Testis (tissue), 3 donors: Measurements from ENCODE around the gene ARL9. TPM values are rescaled to one million over a fixed set of nuclear protein-coding genes. Genes with fewer than 3 reads are reported as not detected.
"Not testable (repeated sequence)": the region's sequence is repeated elsewhere in the genome, so short reads cannot be mapped to it uniquely, and the experiment has no call there.

Source experiments
- DNase-seq: peaks from one replicate; pipeline ENCODE4 v3.0.0-alpha.2; 2019
- H3K27ac ChIP-seq, 2 donors: fragments of 200-600 bp; sonication (generic); one replicate each; pipeline ENCODE4 v1.5.1; 2019
- H3K27me3 ChIP-seq: fragments of 200-600 bp; sonication (generic); one replicate; pipeline ENCODE4 v1.5.1; 2019
- H3K36me3 ChIP-seq: fragments of 200-600 bp; sonication (generic); one replicate; pipeline ENCODE4 v1.5.1; 2017; ENCODE audit warnings: low read depth; ENCODE audit errors: missing control alignments
- H3K4me1 ChIP-seq: fragments of 200-600 bp; sonication (generic); one replicate; pipeline ENCODE4 v1.5.1; 2019
- H3K4me3 ChIP-seq, 2 donors: fragments of 200-600 bp; sonication (generic); one replicate each; pipeline ENCODE4 v1.5.1; 2017 to 2019
- H3K9me3 ChIP-seq: fragments of 200-600 bp; sonication (generic); one replicate; pipeline ENCODE4 v1.5.1; 2017
- POLR2A ChIP-seq: fragments of 450-650 bp; IDR thresholded peaks from one replicate; pipeline ENCODE4 v1.6.1; 2017; ENCODE audit warnings: antibody characterized with exemption, mild to moderate bottlenecking, moderate library complexity
- WGBS, 2 donors: methylation state at CpG; one replicate each; pipeline ENCODE4 v1.1.5; 2018; 5-methylcytosine and 5-hydroxymethylcytosine counted together
- intact Hi-C: fragments of 100-400 bp; cut with DNase I; formaldehyde crosslinking; loops from one replicate; pipeline ENCODE4 v1.15.1; 2023; ENCODE audit warnings: low total_unique reads
- polyA plus RNA-seq: library from polyadenylated mRNA; stranded (reverse); fragments of 350-450 nt; fragmentation: Illumina TruSeq; extraction: RNeasy Lipid Tissue Mini Kit (QIAGEN cat#74804); gene quantifications from one replicate; pipeline ENCODE4 v1.2.3, GENCODE V29; 2014; ENCODE audit warnings: low read depth, low replicate concordance; ENCODE audit not compliant: insufficient read depth
- total RNA-seq, 2 donors: library from RNA; depleted of rRNA; stranded (reverse); fragments of >200 nt; gene quantifications; one replicate each; pipeline ENCODE4 v1.2.3, GENCODE V29; 2016
- TF ChIP-seq, protein P1 (sequence below), 3 experiments: fragments of 450-650 bp in 2 of 3; fragments of 200-600 bp in 1 of 3; sonication (generic) in 1 of 3; IDR thresholded peaks; one replicate each; pipeline ENCODE4 v1.5.1; 2016 to 2019; ENCODE audit warnings: antibody characterized with exemption in 3 of 3, mild to moderate bottlenecking in 2 of 3, moderate library complexity in 1 of 3

ARL9 gene
- total and polyA plus RNA-seq, 3 donors from 2014 or later = 1.3 to 5.9 (median 4.7) TPM

DNA sequence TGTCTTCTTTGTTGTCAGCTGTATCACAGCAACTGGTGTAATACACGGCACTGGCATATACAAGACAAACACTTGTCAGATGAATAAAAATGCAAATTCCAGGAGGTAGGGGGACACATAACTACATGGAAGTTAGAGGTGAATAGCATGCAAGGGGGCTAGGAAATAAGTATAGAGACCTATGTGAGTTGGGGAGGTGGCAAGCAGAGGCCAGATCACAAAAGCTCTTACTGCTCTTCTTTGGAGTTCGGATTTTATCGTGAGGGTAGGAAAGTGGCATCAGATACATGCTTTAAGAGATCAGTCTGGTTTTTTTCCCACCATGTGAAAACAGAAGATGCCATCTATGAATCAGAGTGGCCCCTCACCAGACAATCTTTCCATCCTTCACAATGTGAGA lies 41.0 kb upstream of the ARL9 start:
- TF ChIP-seq, protein P1, sequence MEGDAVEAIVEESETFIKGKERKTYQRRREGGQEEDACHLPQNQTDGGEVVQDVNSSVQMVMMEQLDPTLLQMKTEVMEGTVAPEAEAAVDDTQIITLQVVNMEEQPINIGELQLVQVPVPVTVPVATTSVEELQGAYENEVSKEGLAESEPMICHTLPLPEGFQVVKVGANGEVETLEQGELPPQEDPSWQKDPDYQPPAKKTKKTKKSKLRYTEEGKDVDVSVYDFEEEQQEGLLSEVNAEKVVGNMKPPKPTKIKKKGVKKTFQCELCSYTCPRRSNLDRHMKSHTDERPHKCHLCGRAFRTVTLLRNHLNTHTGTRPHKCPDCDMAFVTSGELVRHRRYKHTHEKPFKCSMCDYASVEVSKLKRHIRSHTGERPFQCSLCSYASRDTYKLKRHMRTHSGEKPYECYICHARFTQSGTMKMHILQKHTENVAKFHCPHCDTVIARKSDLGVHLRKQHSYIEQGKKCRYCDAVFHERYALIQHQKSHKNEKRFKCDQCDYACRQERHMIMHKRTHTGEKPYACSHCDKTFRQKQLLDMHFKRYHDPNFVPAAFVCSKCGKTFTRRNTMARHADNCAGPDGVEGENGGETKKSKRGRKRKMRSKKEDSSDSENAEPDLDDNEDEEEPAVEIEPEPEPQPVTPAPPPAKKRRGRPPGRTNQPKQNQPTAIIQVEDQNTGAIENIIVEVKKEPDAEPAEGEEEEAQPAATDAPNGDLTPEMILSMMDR (IDR thresholded peaks at IDR 0.05) = no peak
- TF ChIP-seq POLR2A = no peak
- Histone ChIP-seq H3K27ac (no peak overlapping the region), H3K9me3 (no peaks in the 10 kb centered on the region), H3K27me3 (no peaks in the 10 kb centered on the region), H3K36me3 (no peaks in the 10 kb centered on the region), H3K4me1 (peaks cover 20% of the 10 kb centered on the region), H3K4me3 (no peak overlapping the region)
- no peak for DNase-seq
- intact Hi-C loops = no loop called here
- WGBS, 2 donors = 75 to 78% methylated on average over 3 of the region's 3 CpGs

DNA sequence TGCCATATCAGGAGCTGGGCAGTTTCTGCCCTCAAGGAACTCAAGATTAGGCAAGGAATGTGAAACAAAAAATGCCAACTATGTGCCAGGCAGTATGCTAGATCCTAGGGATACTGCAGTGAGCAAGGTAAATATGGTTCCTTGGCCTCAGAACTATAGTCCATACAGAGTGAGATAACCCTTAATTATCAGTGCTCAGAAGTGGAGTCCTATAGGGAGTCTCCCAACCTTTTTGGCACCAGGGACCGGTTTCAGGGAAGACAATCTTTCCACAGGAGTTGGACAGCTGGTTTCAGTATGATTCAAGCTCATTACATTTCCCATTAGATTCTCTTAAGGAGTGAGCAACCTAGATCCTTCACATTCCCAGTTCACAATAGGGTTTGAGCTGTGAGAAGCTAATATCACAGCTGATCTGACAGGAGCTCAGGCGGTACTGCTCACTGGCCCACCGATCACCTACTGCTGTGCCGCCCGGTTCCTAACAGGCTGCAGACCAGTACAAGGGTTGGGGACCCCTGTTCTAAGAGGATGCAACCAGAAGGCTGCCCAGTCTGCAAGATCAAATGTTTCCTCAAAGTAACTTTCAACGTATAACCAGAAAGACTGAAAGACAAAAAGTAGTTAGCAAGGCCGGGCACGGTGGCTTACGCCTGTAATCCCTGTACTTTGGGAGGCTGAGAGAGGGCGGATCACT lies 39.8 kb upstream of the ARL9 start:
- no peak for DNase-seq
- TF ChIP-seq, protein P1 (IDR thresholded peaks at IDR 0.05) = no peak
- no peak for TF ChIP-seq POLR2A
- Histone ChIP-seq H3K36me3 (no peaks in the 10 kb centered on the region), H3K4me1 (peaks cover 20% of the 10 kb centered on the region), H3K4me3 (peak overlapping the region in 1 of 2 donors; percentile 100), H3K27me3 (no peaks in the 10 kb centered on the region), H3K27ac (no peak overlapping the region), H3K9me3 (no peaks in the 10 kb centered on the region)
- intact Hi-C loops = no loop called here
- 49 to 56% methylated on average over 10 of the region's 10 CpGs for WGBS, 2 donors

- peak overlapping the region; percentile 93 to 94 for H3K27ac ChIP-seq
- H3K4me3 ChIP-seq = peak overlapping the region; percentile 100
- H3K36me3 ChIP-seq, H3K9me3 ChIP-seq, intact Hi-C loops, DNase-seq, H3K27me3 ChIP-seq: not testable (repeated sequence)
- 10% methylated on average over 8 of the region's 8 CpGs for WGBS, 2 donors
- peaks cover 20% of the 10 kb centered on the region for H3K4me1 ChIP-seq
Measured at GRCh38 chr4:56466296-56466761, 39.3 kb upstream of the ARL9 start.

GRCh38 chr4:56466910-56467283 lies 38.7 kb upstream of the ARL9 start:
- Histone ChIP-seq H3K4me3 (peak overlapping the region; percentile 100), H3K27ac (peak overlapping the region; percentile 93 to 94), H3K27me3 (no peaks in the 10 kb centered on the region), H3K9me3 (no peaks in the 10 kb centered on the region), H3K36me3 (no peaks in the 10 kb centered on the region), H3K4me1 (peaks cover 20% of the 10 kb centered on the region)
- TF ChIP-seq, protein P1 (IDR thresholded peaks at IDR 0.05) = no peak
- TF ChIP-seq POLR2A = no peak
- intact Hi-C loops = no loop called here
- DNase-seq = no peak
- WGBS, 2 donors = 0% methylated on average over 8 of the region's 8 CpGs

- intact Hi-C loops = no loop called here
- H3K4me1 ChIP-seq = peaks cover 20% of the 10 kb centered on the region
- H3K27ac ChIP-seq = peak within 1 kb of the TSS; percentile 93 to 94
- no peaks in the 10 kb centered on the region for H3K36me3 ChIP-seq
- peak; percentile 34 for TF ChIP-seq POLR2A
- TF ChIP-seq, protein P1 (IDR thresholded peaks at IDR 0.05) = no peak
- WGBS, 2 donors = 0 to 1% methylated on average over 47 to 56 of the region's 62 CpGs
- peak; percentile 95 for DNase-seq
- peak within 1 kb of the TSS; percentile 100 for H3K4me3 ChIP-seq
- H3K9me3 ChIP-seq = no peaks in the 10 kb centered on the region
- H3K27me3 ChIP-seq = no peaks in the 10 kb centered on the region
Measured at GRCh38 chr4:56467284-56468096, 38.1 kb upstream of the ARL9 start, which contains the start of gene SRP72. Gene SRP72 (plus strand): TSS chr4:56467617. CDS start chr4:56467636, 19 bp downstream.
